K562 (cell line): ENCODE data around the gene PHTF1. TPM values are rescaled to one million over a fixed set of nuclear protein-coding genes. Genes with fewer than 3 reads are reported as not detected.

Source experiments
- ADNP ChIP-seq: fragments of 200-800 bp; sonication (Bioruptor generic); IDR thresholded peaks from 2 replicates; pipeline ENCODE4 v1.6.1; 2016; ENCODE audit warnings: missing genetic modification characterization, missing compliant biosample characterization
- BCOR ChIP-seq: fragments of 450-650 bp; IDR thresholded peaks from 2 replicates; pipeline ENCODE4 v1.6.1; 2016
- CBX1 ChIP-seq: sonication (generic); IDR thresholded peaks from 2 replicates; pipeline ENCODE4 v1.6.1; 2016; ENCODE audit warnings: antibody characterized with exemption, low read depth, mild to moderate bottlenecking
- GTF2E2 ChIP-seq: fragments of 200-800 bp; sonication (Bioruptor generic); IDR thresholded peaks from 2 replicates; pipeline ENCODE4 v1.6.1; 2016; ENCODE audit warnings: missing genetic modification characterization, missing compliant biosample characterization
- KAT2B ChIP-seq: IDR thresholded peaks from one replicate; pipeline ENCODE4 v1.6.1; 2012; ENCODE audit warnings: low read depth, mild to moderate bottlenecking, control low read depth, inconsistent platforms, low read length, moderate library complexity
- RAD51 ChIP-seq: fragments of 450-650 bp; IDR thresholded peaks from 2 replicates; pipeline ENCODE4 v1.7.1; 2016; ENCODE audit warnings: low read depth, mild to moderate bottlenecking, borderline replicate concordance
- SMC3 ChIP-seq: conservative IDR thresholded peaks from 2 replicates; pipeline ENCODE4 v1.6.1; 2011; ENCODE audit warnings: low read depth, low read length, improper control_type of control experiment; ENCODE audit not compliant: insufficient read depth
- SRSF1 ChIP-seq: fragments of 200-400 bp; formaldehyde crosslinking; IDR thresholded peaks from 2 replicates; pipeline ENCODE4 v1.6.1; 2017; ENCODE audit warnings: mild to moderate bottlenecking, low read depth, low read length, moderate library complexity
- XRCC5 ChIP-seq: fragments of 200-400 bp; formaldehyde crosslinking; IDR thresholded peaks from 2 replicates; pipeline ENCODE4 v1.6.1; 2017; ENCODE audit warnings: low read depth, mild to moderate bottlenecking, low read length
- ZBTB17 ChIP-seq: fragments of 450-650 bp; formaldehyde crosslinking; IDR thresholded peaks from 2 replicates; pipeline ENCODE4 v1.4.0; 2020; ENCODE audit warnings: mild to moderate bottlenecking
- ZEB2 ChIP-seq: fragments of 450-650 bp; IDR thresholded peaks from 2 replicates; pipeline ENCODE4 v1.6.1; 2016
- ZNF263 ChIP-seq: sonication (generic); formaldehyde crosslinking; IDR thresholded peaks from 2 replicates; pipeline ENCODE4 v1.8.0; 2022; ENCODE audit warnings: mild to moderate bottlenecking, missing genetic modification reagents, borderline replicate concordance
- polyA plus RNA-seq, 8 experiments: library from polyadenylated mRNA; depleted of rRNA in 4 of 8; stranded (reverse) in 5 of 8; unstranded in 3 of 8; fragments of >200 nt; fragmentation: Nextera tagmentation in 2 of 8; fragmentation: Illumina TruSeq in 1 of 8; extraction: Ambion mirVana in 2 of 8; extraction: Trizol in 1 of 8; gene quantifications; 2 replicates each; pipeline versions ENCODE4 v1.2.1 to v1.2.3, GENCODE V29; 2011 to 2014; ENCODE audit warnings: inconsistent platforms in 1 of 8, missing spikeins in 1 of 8
- total RNA-seq, 7 experiments: library from RNA; depleted of rRNA in 6 of 7; stranded (reverse); fragments of >200 nt in 6 of 7; fragmentation: Illumina TruSeq in 2 of 7; extraction: Trizol in 2 of 7; gene quantifications; 2 replicates each; pipeline versions ENCODE4 v1.2.1 to v1.2.3, GENCODE V29; 2011 to 2021; ENCODE audit warnings: low replicate concordance in 1 of 7
- TF ChIP-seq, protein P1 (sequence below): IDR thresholded peaks from 2 replicates; pipeline ENCODE4 v1.6.1; 2012; ENCODE audit warnings: low read depth, low read length, improper control_type of control experiment, borderline replicate concordance

PHTF1 gene
- total and polyA plus RNA-seq, 9 of the 15 experiments (the other 6 are each of a cell fraction or from before 2014, with no cell fraction given): 8.4 to 36.2 (median 23.0) TPM

DNA sequence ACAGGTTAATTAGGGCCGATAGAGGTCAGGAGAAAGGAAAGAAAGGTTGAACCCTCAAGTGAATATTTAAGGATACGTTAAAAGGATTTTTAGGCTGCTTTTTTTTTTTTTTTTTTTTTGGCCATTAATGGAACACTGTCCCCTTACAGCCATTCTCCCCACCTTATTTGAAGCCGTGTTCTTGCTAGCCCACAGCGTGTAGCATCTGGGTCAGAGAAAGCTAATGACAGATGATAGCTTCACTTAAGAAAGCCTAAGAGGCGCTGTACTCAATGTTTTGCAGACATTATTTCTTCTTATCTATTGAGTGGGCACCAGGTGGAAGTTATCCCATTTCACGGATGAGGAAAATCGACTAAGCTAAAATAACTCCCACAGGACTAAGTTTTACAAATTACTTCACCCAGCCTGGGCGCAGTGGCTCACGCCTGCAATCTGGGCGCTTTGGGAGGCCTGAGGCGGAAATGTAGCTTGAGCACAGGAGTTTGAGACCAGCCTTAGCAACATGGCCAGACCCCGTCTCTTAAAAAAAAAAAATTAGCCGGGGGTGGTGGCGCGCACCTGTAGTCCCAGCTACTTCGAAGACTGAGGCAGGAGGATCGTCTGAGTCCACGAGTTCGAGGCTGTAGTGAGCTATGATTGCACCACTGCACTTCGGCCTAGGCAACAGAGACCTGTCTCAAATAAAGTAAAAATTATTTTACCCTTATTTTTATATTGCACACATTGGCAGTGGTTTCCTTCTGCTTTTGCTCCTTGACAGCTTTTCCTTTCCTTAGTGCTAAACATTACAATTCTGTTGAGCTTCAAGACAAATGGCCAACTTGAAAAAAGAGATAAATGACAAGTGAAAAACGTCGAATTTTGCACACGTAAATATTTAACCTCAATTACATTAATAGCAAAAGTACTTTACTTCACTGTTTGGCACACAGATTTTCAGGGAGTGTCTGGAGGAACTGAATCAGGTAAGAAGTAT is 1.1 kb upstream of the PHTF1 start (continued):
- TF ChIP-seq BCOR: peak; percentile 63
- TF ChIP-seq RAD51: no peak
- peak; percentile 41; the same call in 1 of the 2 replicates for TF ChIP-seq GTF2E2
- no peak for TF ChIP-seq XRCC5
- no peak for TF ChIP-seq CBX1
- TF ChIP-seq SRSF1: no peak
- TF ChIP-seq ZNF263: no peak
- TF ChIP-seq ZEB2: 0 out of 2 replicates have a peak, but pooled peaks have one; percentile 1
- TF ChIP-seq ADNP: no peak
- no peak for TF ChIP-seq SMC3
- no peak for TF ChIP-seq ZBTB17
- TF ChIP-seq, protein P1, sequence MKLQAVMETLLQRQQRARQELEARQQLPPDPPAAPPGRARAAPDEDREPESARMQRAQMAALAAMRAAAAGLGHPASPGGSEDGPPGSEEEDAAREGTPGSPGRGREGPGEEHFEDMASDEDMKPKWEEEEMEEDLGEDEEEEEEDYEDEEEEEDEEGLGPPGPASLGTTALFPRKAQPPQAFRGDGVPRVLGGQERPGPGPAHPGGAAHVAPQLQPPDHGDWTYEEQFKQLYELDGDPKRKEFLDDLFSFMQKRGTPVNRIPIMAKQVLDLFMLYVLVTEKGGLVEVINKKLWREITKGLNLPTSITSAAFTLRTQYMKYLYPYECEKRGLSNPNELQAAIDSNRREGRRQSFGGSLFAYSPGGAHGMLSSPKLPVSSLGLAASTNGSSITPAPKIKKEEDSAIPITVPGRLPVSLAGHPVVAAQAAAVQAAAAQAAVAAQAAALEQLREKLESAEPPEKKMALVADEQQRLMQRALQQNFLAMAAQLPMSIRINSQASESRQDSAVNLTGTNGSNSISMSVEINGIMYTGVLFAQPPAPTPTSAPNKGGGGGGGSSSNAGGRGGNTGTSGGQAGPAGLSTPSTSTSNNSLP: no peak
- no peak for TF ChIP-seq KAT2B
